Heart left ventricle (tissue), 13 donors: ENCODE measurements around the gene ESYT2.

ENCODE experiments used
- CTCF ChIP-seq, 12 donors: fragments of 200-600 bp; sonication (generic) in 4 of 12; IDR thresholded peaks; one replicate each; pipeline versions ENCODE4 v1.5.0 to v1.8.0; 2018 to 2022; ENCODE audit warnings: antibody characterized with exemption in 12 of 12, mild to moderate bottlenecking in 5 of 12
- POLR2A ChIP-seq, 2 donors: fragments of 450-650 bp; IDR thresholded peaks; one replicate each; pipeline ENCODE4 v1.6.1; 2017; ENCODE audit warnings: antibody characterized with exemption in 2 of 2, mild to moderate bottlenecking in 2 of 2, moderate library complexity in 2 of 2
- donor health status: ischemic (EF 13 %, LVEDD 7.1; RV severe dilation, severe dysfunction).
- donor health status: DM: no; HTN: yes; CAD: no.
- donor health status: DM: no; HTN: no; CAD: no.
- donor health status: ischemic (EF 25% LVEDD 6.9; RV normal size, moderate dysfunction).
- donor health status: ischemic (EF 25% LVEDD 5.7; RV mildly dilated, moderate dysfunction).
- donor health status: ischemic (EF 35%, LVEDD 5.7; RV mildly dilated, moderate dysfunction).
- donor health status: nonischemic (EF 11% LVEDD 7.7; RV severe dilation, severe dysfunction).
- donor health status: DM: yes; HTN: yes; CAD: no.
- donor health status: PGD.
- donor health status: ischemic (EF 29% LVEDD 5.4; RV normal size, mild dysfunction).
- donor health status: nonischemic (EF 23%, LVEDD 6.1; RV moderate dilation, normal function).

- no peak for TF ChIP-seq CTCF (IDR thresholded peaks at IDR 0.05)
- no peak for TF ChIP-seq POLR2A (IDR thresholded peaks at IDR 0.05)
These were observed 3.7 kb upstream of the ESYT2 start for GRCh38 chr7:158832994-158833393.
